Measurements from ENCODE around the gene CLCN3.

DNA sequence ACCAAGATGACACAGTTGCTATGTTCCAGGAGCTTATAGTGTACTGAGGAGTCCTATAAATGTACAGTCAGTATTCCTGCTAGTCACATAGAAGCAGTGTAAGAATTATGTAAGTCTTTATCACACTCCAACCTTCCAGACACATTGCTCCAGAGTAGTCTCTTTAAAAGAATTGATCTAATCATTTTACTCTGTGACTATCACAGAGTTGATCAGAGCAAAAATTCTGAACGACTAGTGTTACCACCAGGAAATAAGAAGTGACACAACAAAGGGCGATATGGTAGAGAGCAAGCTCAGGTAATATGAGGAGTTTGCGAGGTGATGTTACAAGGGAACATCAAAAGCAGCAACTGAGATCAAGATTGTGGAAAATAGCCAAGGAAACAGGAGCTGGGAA, 146.4 kb downstream of the CLCN3 start:
- TF ChIP-seq, protein P1, sequence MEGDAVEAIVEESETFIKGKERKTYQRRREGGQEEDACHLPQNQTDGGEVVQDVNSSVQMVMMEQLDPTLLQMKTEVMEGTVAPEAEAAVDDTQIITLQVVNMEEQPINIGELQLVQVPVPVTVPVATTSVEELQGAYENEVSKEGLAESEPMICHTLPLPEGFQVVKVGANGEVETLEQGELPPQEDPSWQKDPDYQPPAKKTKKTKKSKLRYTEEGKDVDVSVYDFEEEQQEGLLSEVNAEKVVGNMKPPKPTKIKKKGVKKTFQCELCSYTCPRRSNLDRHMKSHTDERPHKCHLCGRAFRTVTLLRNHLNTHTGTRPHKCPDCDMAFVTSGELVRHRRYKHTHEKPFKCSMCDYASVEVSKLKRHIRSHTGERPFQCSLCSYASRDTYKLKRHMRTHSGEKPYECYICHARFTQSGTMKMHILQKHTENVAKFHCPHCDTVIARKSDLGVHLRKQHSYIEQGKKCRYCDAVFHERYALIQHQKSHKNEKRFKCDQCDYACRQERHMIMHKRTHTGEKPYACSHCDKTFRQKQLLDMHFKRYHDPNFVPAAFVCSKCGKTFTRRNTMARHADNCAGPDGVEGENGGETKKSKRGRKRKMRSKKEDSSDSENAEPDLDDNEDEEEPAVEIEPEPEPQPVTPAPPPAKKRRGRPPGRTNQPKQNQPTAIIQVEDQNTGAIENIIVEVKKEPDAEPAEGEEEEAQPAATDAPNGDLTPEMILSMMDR (IDR thresholded peaks at IDR 0.05) = no peak
- TF ChIP-seq POLR2A (IDR thresholded peaks at IDR 0.05) (no peak), POLR2AphosphoS5 (IDR thresholded peaks at IDR 0.05; ENCODE audit: insufficient read depth in 1 of 2, low read depth in 1 of 2) (no peak)

Data from vagina (tissue), 2 donors.